Kidney (tissue), 14 donors: ENCODE results near the gene MYT1. TPM values are rescaled to one million over a fixed set of nuclear protein-coding genes. Genes with fewer than 3 reads are reported as not detected.

Experiments used
- DNase-seq, 5 donors: peaks; one replicate each; pipeline ENCODE4 v3.0.0-alpha.2; 2013 to 2020
- FAIRE-seq: peaks from 2 replicates; lab custom pipeline; 2012; peaks lifted over from hg19 to GRCh38; lab: Jason Lieb, UNC
- H3K27ac ChIP-seq, 2 donors: one replicate each; pipeline ENCODE4 v1.7.0; 2013; ENCODE audit warnings: low read depth in 2 of 2, low read length in 2 of 2, inconsistent platforms in 1 of 2
- H3K27me3 ChIP-seq: one replicate; pipeline ENCODE4 v1.7.1; 2013; ENCODE audit warnings: low read length, inconsistent platforms; ENCODE audit not compliant: control insufficient read depth, insufficient read depth
- H3K36me3 ChIP-seq, 3 donors: one replicate each; pipeline versions ENCODE4 v1.7.0 to v1.7.1; 2013; ENCODE audit warnings: low read length in 3 of 3, control low read depth in 1 of 3, inconsistent platforms in 1 of 3; ENCODE audit not compliant: insufficient read depth in 3 of 3, control insufficient read depth in 2 of 3
- H3K4me1 ChIP-seq, 3 donors: one replicate each; pipeline versions ENCODE4 v1.7.0 to v1.7.1; 2013; ENCODE audit warnings: low read length in 3 of 3, inconsistent platforms in 1 of 3, low read depth in 1 of 3; ENCODE audit not compliant: control insufficient read depth in 2 of 3, insufficient read depth in 2 of 3
- H3K4me3 ChIP-seq, 3 donors: one replicate each; pipeline versions ENCODE4 v1.7.0 to v1.8.1; 2013; ENCODE audit warnings: low read length in 3 of 3, control low read depth in 1 of 3, inconsistent platforms in 1 of 3
- H3K9ac ChIP-seq, 3 donors: one replicate each; pipeline versions ENCODE4 v1.7.0 to v1.7.1; 2013; ENCODE audit warnings: low read length in 3 of 3, control low read depth in 1 of 3, inconsistent platforms in 1 of 3
- H3K9me3 ChIP-seq, 3 donors: one replicate each; pipeline versions ENCODE4 v1.7.0 to v1.7.1; 2013; ENCODE audit warnings: low read length in 3 of 3, control low read depth in 1 of 3, inconsistent platforms in 1 of 3; ENCODE audit not compliant: control insufficient read depth in 2 of 3, insufficient read depth in 1 of 3
- CTCF ChIP-seq: IDR thresholded peaks from 3 replicates; pipeline ENCODE4 v1.5.1; 2012; ENCODE audit warnings: mild to moderate bottlenecking, moderate library complexity, borderline replicate concordance; ENCODE audit not compliant: insufficient read depth; ENCODE audit errors: extremely low read depth
- intact Hi-C: fragments of 100-400 bp; cut with DNase I; formaldehyde crosslinking; loops from one replicate; pipeline ENCODE4 v1.11.1; 2022
- polyA plus RNA-seq: library from polyadenylated mRNA; stranded (reverse); fragments of 350-450 nt; fragmentation: Illumina TruSeq; extraction: RNeasy Lipid Tissue Mini Kit (QIAGEN cat#74804); gene quantifications from one replicate; pipeline ENCODE4 v1.2.3, GENCODE V29; 2014; ENCODE audit warnings: low read depth, low replicate concordance; ENCODE audit not compliant: insufficient read depth
- total RNA-seq: library from RNA; stranded (reverse); fragmentation: NEBNext Ultra II Directional; extraction: Animal tissue kit (Norgen Biotek cat#: 25700); gene quantifications from one replicate; pipeline ENCODE4 v1.2.1, GENCODE V29; 2021
- donor health status: control.
- donor health status: control.
- donor health status: control.
- donor health status: control.
- donor health status: control.
- donor health status: DM: yes; HTN: yes; CAD: no.
- donor health status: Normal renal cell carcinoma (clear cell type).

MYT1 gene
- total and polyA plus RNA-seq, 2 donors from 2014 or later: not detected

GRCh38 chr20:64246616-64247306, 82.5 kb downstream of the MYT1 start:
- H3K4me1 ChIP-seq: no peaks in the 10 kb centered on the region
- intact Hi-C loops: no loop called here
- DNase-seq (peak in 1 of 5 donors; percentile 61), FAIRE-seq (no peak)
- no peak overlapping the region for H3K27ac ChIP-seq
- no peaks in the 10 kb centered on the region for H3K36me3 ChIP-seq
- H3K9me3 ChIP-seq: no peaks in the 10 kb centered on the region
- no peak for TF ChIP-seq CTCF
- no peak overlapping the region for H3K4me3 ChIP-seq
- no peak overlapping the region for H3K9ac ChIP-seq
- no peaks in the 10 kb centered on the region for H3K27me3 ChIP-seq

- Histone ChIP-seq H3K36me3 (no peaks in the 10 kb centered on the region), H3K4me3 (no peak overlapping the region), H3K27me3 (no peaks in the 10 kb centered on the region), H3K27ac (no peak overlapping the region), H3K9me3 (no peaks in the 10 kb centered on the region), H3K4me1 (no peaks in the 10 kb centered on the region), H3K9ac (no peak overlapping the region)
- no peak for TF ChIP-seq CTCF
- FAIRE-seq (no peak), DNase-seq (peak in 1 of 5 donors; percentile 46)
- intact Hi-C loops: no loop called here
Measured at GRCh38 chr20:64247307-64247618, 83.0 kb downstream of the MYT1 start.

- no peaks in the 10 kb centered on the region for H3K9me3 ChIP-seq
- H3K27ac ChIP-seq: no peak overlapping the region
- no peak for TF ChIP-seq CTCF
- H3K9ac ChIP-seq: no peak overlapping the region
- intact Hi-C loops: no loop called here
- FAIRE-seq (no peak), DNase-seq (peak in 1 of 5 donors; percentile 54)
- H3K27me3 ChIP-seq: no peaks in the 10 kb centered on the region
- H3K36me3 ChIP-seq: no peaks in the 10 kb centered on the region
- H3K4me1 ChIP-seq: no peaks in the 10 kb centered on the region
- no peak overlapping the region for H3K4me3 ChIP-seq
Measured at GRCh38 chr20:64247970-64248841, 84.0 kb downstream of the MYT1 start.
